GM12878 (cell line): ENCODE results near the gene NKAIN2.

Source experiments
- E4F1 ChIP-seq: fragments of 450-650 bp; IDR thresholded peaks from 2 replicates; pipeline ENCODE4 v1.6.1; 2018; ENCODE audit warnings: borderline replicate concordance, mild to moderate bottlenecking; ENCODE audit not compliant: partially characterized antibody
- GATAD2B ChIP-seq: fragments of 450-650 bp; conservative IDR thresholded peaks from 2 replicates; pipeline ENCODE4 v1.6.1; 2017; ENCODE audit warnings: low read depth, mild to moderate bottlenecking, moderate library complexity
- HDAC2 ChIP-seq: fragments of 200-600 bp; sonication (generic); IDR thresholded peaks from 2 replicates; pipeline ENCODE4 v1.6.1; 2017
- MYC ChIP-seq: IDR thresholded peaks from 2 replicates; pipeline ENCODE4 v1.6.1; 2011; ENCODE audit warnings: mild to moderate bottlenecking, low read length, moderate library complexity, inconsistent platforms; ENCODE audit not compliant: insufficient read depth, insufficient replicate concordance, insufficient read length, severe bottlenecking
- NFIC ChIP-seq: IDR thresholded peaks from 2 replicates; pipeline ENCODE4 v1.6.1; 2012; ENCODE audit warnings: low read depth, mild to moderate bottlenecking, inconsistent platforms, low read length, moderate library complexity
- NKRF ChIP-seq: fragments of 450-650 bp; conservative IDR thresholded peaks from 2 replicates; pipeline ENCODE4 v1.6.1; 2017; ENCODE audit warnings: mild to moderate bottlenecking, moderate library complexity
- POLR2A ChIP-seq: IDR thresholded peaks from 2 replicates; pipeline ENCODE4 v1.6.1; 2011; ENCODE audit warnings: low read depth, mild to moderate bottlenecking, low read length
- POLR2AphosphoS5 ChIP-seq: IDR thresholded peaks from 2 replicates; pipeline ENCODE4 v1.6.1; 2011; ENCODE audit warnings: mild to moderate bottlenecking, low read length, inconsistent platforms
- TF ChIP-seq, protein P1 (sequence below): IDR thresholded peaks from 2 replicates; pipeline ENCODE4 v1.6.1; 2012; ENCODE audit warnings: low read depth, low read length, improper control_type of control experiment
- TF ChIP-seq, protein P2 (sequence below), 3 experiments: IDR thresholded peaks in 2 of 3; conservative IDR thresholded peaks in 1 of 3; 2 replicates each; pipeline ENCODE4 v1.5.1; 2011; ENCODE audit warnings: low read depth in 3 of 3, low read length in 3 of 3, mild to moderate bottlenecking in 3 of 3, control low read depth in 2 of 3, moderate library complexity in 2 of 3, inconsistent platforms in 1 of 3, mixed read lengths in 1 of 3; ENCODE audit not compliant: control insufficient read depth in 2 of 3, insufficient read depth in 1 of 3; ENCODE audit errors: extremely low read depth in 1 of 3
- TF ChIP-seq, protein P3 (sequence below): fragments of 450-650 bp; IDR thresholded peaks from 2 replicates; pipeline ENCODE4 v1.6.1; 2016; ENCODE audit warnings: mild to moderate bottlenecking

- TF ChIP-seq NKRF (no peak), MYC (no peak), GATAD2B (no peak), HDAC2 (no peak), POLR2AphosphoS5 (no peak), NFIC (no peak), E4F1 (no peak), POLR2A (no peak)
- TF ChIP-seq, protein P1, sequence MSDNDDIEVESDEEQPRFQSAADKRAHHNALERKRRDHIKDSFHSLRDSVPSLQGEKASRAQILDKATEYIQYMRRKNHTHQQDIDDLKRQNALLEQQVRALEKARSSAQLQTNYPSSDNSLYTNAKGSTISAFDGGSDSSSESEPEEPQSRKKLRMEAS: no peak
- TF ChIP-seq, protein P2, sequence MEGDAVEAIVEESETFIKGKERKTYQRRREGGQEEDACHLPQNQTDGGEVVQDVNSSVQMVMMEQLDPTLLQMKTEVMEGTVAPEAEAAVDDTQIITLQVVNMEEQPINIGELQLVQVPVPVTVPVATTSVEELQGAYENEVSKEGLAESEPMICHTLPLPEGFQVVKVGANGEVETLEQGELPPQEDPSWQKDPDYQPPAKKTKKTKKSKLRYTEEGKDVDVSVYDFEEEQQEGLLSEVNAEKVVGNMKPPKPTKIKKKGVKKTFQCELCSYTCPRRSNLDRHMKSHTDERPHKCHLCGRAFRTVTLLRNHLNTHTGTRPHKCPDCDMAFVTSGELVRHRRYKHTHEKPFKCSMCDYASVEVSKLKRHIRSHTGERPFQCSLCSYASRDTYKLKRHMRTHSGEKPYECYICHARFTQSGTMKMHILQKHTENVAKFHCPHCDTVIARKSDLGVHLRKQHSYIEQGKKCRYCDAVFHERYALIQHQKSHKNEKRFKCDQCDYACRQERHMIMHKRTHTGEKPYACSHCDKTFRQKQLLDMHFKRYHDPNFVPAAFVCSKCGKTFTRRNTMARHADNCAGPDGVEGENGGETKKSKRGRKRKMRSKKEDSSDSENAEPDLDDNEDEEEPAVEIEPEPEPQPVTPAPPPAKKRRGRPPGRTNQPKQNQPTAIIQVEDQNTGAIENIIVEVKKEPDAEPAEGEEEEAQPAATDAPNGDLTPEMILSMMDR (IDR thresholded peaks at IDR 0.05 in 2 of 3, conservative IDR thresholded peaks at IDR 0.05 in 1 of 3; ENCODE audit: control insufficient read depth in 2 of 3, extremely low read depth in 1 of 3, insufficient read depth in 1 of 3, low read depth in 3 of 3, low read length in 3 of 3): no peak
- TF ChIP-seq, protein P3, sequence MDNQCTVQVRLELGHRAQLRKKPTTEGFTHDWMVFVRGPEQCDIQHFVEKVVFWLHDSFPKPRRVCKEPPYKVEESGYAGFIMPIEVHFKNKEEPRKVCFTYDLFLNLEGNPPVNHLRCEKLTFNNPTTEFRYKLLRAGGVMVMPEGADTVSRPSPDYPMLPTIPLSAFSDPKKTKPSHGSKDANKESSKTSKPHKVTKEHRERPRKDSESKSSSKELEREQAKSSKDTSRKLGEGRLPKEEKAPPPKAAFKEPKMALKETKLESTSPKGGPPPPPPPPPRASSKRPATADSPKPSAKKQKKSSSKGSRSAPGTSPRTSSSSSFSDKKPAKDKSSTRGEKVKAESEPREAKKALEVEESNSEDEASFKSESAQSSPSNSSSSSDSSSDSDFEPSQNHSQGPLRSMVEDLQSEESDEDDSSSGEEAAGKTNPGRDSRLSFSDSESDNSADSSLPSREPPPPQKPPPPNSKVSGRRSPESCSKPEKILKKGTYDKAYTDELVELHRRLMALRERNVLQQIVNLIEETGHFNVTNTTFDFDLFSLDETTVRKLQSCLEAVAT: no peak
Measured at GRCh38 chr6:124438546-124439065, 634.9 kb downstream of the NKAIN2 start.
